HG02884 (cell line): Measurements from ENCODE around the gene OSBPL3.
A peak's percentile ranks its signal among the peaks of the same experiment; 100 is the strongest.
"Not testable (repeated sequence)": the region's sequence is repeated elsewhere in the genome, so short reads cannot be mapped to it uniquely, and the experiment has no call there.

Experiments used
- ATAC-seq: cut with Tn5 transposase; IDR thresholded peaks from one replicate; pipeline ENCODE4 v1.9.1; 2021; ENCODE audit warnings: mild to moderate bottlenecking, moderate library complexity; ENCODE audit not compliant: unreplicated experiment

Gene OSBPL3

GRCh38 chr7:24979863-24980533, at the start of gene OSBPL3:
Gene OSBPL3 (minus strand): TSS chr7:24980178. CDS start chr7:24892472, 87,706 bp downstream.
- peak; percentile 71 for ATAC-seq

- no peak for ATAC-seq
Measured at GRCh38 chr7:25029075-25029474, 49.1 kb upstream of the OSBPL3 start.

- ATAC-seq: no peak
Measured at GRCh38 chr7:25028370-25029021, 48.5 kb upstream of the OSBPL3 start.

GRCh38 chr7:25026156-25026555, 46.2 kb upstream of the OSBPL3 start:
- ATAC-seq: no peak

- ATAC-seq: no peak
Measured at GRCh38 chr7:25025218-25025671, 45.3 kb upstream of the OSBPL3 start.

GRCh38 chr7:25024066-25024465, 44.1 kb upstream of the OSBPL3 start:
- no peak for ATAC-seq

- ATAC-seq: not testable (repeated sequence)
Measured at GRCh38 chr7:25017671-25018070, 37.7 kb upstream of the OSBPL3 start.

GRCh38 chr7:25014756-25015155, 34.8 kb upstream of the OSBPL3 start:
- no peak for ATAC-seq

- ATAC-seq: not testable (repeated sequence)
Measured at GRCh38 chr7:25012710-25013109, 32.7 kb upstream of the OSBPL3 start.

GRCh38 chr7:25012254-25012653, 32.3 kb upstream of the OSBPL3 start:
- no peak for ATAC-seq

GRCh38 chr7:25009257-25009656, 29.3 kb upstream of the OSBPL3 start:
- no peak for ATAC-seq

- ATAC-seq: no peak
Measured at GRCh38 chr7:25007668-25008067, 27.7 kb upstream of the OSBPL3 start.

GRCh38 chr7:25006276-25006675, 26.3 kb upstream of the OSBPL3 start:
- no peak for ATAC-seq

GRCh38 chr7:25005658-25006057, 25.7 kb upstream of the OSBPL3 start:
- no peak for ATAC-seq

GRCh38 chr7:25002786-25003185, 22.8 kb upstream of the OSBPL3 start:
- no peak for ATAC-seq

- no peak for ATAC-seq
Measured at GRCh38 chr7:24995466-24995865, 15.5 kb upstream of the OSBPL3 start.

GRCh38 chr7:24992314-24992713, 12.3 kb upstream of the OSBPL3 start:
- ATAC-seq: no peak

GRCh38 chr7:24991353-24991752, 11.4 kb upstream of the OSBPL3 start:
- ATAC-seq: no peak

GRCh38 chr7:24987331-24987842, 7.4 kb upstream of the OSBPL3 start:
- no peak for ATAC-seq

GRCh38 chr7:24982917-24983316, 2.9 kb upstream of the OSBPL3 start:
- no peak for ATAC-seq

- no peak for ATAC-seq
Measured at GRCh38 chr7:24981171-24981951, 1.4 kb upstream of the OSBPL3 start.
